Activated CD8-positive, alpha-beta T cell treated with anti-CD3 and anti-CD28 coated beads for 36 hours (primary cell): Measurements from ENCODE around the gene CWC22. TPM values are rescaled to one million over a fixed set of nuclear protein-coding genes. Genes with fewer than 3 reads are reported as not detected.

ENCODE experiments used
- ATAC-seq: fragments of 200-7000 bp; cut with Tn5 transposase; one replicate; pipeline ENCODE4 v1.10.0; 2021; ENCODE audit warnings: mild to moderate bottlenecking, moderate library complexity
- CTCF ChIA-PET: fragments of 350-600 bp; sonication (Branson Sonifier 250); formaldehyde crosslinking; loops from one replicate; lab custom pipeline; 2021; ENCODE audit warnings: antibody characterized with exemption; lab: Charles Lee
- POLR2A ChIA-PET: fragments of 350-600 bp; sonication (Branson Sonifier 250); formaldehyde crosslinking; loops from one replicate; lab custom pipeline; 2021; ENCODE audit warnings: antibody characterized with exemption; lab: Charles Lee
- DNase-seq: peaks from one replicate; pipeline ENCODE4 v3.0.0-alpha.2; 2020
- H3K27ac Mint-ChIP-seq: one replicate; pipeline ENCODE4 v1.8.0; 2021; ENCODE audit warnings: mild to moderate bottlenecking, mixed read lengths
- H3K27me3 Mint-ChIP-seq: one replicate; pipeline ENCODE4 v1.8.0; 2021; ENCODE audit warnings: mixed read lengths
- H3K36me3 Mint-ChIP-seq: one replicate; pipeline ENCODE4 v1.8.0; 2021; ENCODE audit warnings: low read depth, mixed read lengths
- H3K4me1 Mint-ChIP-seq: one replicate; pipeline ENCODE4 v1.8.0; 2021; ENCODE audit warnings: low read depth, mixed read lengths
- H3K4me3 Mint-ChIP-seq: one replicate; pipeline ENCODE4 v1.8.0; 2021; ENCODE audit warnings: mild to moderate bottlenecking, moderate library complexity, mixed read lengths
- H3K9me3 Mint-ChIP-seq: one replicate; pipeline ENCODE4 v1.8.0; 2021; ENCODE audit warnings: mixed read lengths
- intact Hi-C: fragments of 100-400 bp; cut with micrococcal nuclease; formaldehyde crosslinking; loops from one replicate; pipeline ENCODE4 v1.10.0; 2022
- total RNA-seq, 2 experiments: library from RNA; stranded (reverse); gene quantifications; one replicate each; pipeline ENCODE4 v1.2.3, GENCODE V29; 2021
- TF ChIP-seq, protein P1 (sequence below): fragments of 200-600 bp; IDR thresholded peaks from one replicate; pipeline ENCODE4 v1.8.0; 2022; ENCODE audit warnings: antibody characterized with exemption, mild to moderate bottlenecking

CWC22 gene
- total RNA-seq, 2 experiments from 2014 or later, result 23.4 to 23.9 TPM

DNA sequence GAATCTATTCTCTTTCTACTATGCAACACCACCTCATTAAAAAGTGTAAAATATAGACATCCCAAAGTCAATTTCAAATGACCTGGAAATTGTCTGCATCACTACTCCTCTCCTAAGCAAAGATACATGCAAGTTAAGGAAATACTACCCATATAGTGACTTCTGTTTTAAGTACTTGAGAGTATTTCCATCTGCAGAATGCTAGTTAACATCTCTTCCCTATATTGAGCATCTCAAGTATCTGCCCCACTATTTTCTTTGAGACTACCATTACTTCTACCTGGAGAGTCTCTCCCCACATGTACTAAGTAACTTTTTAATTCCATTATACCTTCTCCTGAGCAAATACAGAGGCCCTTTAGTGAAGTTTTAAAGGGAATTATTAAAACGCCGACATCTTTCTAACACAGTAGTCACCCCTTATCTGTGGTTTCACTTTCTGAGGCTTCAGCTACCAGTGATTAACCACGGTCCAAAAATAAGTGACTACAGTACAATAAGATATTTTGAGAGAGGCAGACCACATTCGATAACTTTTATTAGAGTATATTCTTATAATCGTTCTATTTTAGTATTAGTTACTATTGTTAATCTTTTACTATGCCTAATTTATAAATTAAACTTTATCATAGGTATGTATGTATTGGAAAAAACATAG, 21.8 kb downstream of the CWC22 start:
- ChIA-PET CTCF (no interaction called here), POLR2A (no interaction called here)
- ATAC-seq (no peak), DNase-seq (no peak)
- no peaks in the 10 kb centered on the region for H3K9me3 Mint-ChIP-seq
- intact Hi-C loops, result no loop called here
- no peaks in the 10 kb centered on the region for H3K27me3 Mint-ChIP-seq
- TF ChIP-seq, protein P1, sequence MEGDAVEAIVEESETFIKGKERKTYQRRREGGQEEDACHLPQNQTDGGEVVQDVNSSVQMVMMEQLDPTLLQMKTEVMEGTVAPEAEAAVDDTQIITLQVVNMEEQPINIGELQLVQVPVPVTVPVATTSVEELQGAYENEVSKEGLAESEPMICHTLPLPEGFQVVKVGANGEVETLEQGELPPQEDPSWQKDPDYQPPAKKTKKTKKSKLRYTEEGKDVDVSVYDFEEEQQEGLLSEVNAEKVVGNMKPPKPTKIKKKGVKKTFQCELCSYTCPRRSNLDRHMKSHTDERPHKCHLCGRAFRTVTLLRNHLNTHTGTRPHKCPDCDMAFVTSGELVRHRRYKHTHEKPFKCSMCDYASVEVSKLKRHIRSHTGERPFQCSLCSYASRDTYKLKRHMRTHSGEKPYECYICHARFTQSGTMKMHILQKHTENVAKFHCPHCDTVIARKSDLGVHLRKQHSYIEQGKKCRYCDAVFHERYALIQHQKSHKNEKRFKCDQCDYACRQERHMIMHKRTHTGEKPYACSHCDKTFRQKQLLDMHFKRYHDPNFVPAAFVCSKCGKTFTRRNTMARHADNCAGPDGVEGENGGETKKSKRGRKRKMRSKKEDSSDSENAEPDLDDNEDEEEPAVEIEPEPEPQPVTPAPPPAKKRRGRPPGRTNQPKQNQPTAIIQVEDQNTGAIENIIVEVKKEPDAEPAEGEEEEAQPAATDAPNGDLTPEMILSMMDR, result no peak
- peaks cover 58% of the 10 kb centered on the region for H3K36me3 Mint-ChIP-seq
- no peak overlapping the region for H3K4me3 Mint-ChIP-seq
- H3K27ac Mint-ChIP-seq, result no peak overlapping the region
- H3K4me1 Mint-ChIP-seq, result peaks cover 5% of the 10 kb centered on the region

DNA sequence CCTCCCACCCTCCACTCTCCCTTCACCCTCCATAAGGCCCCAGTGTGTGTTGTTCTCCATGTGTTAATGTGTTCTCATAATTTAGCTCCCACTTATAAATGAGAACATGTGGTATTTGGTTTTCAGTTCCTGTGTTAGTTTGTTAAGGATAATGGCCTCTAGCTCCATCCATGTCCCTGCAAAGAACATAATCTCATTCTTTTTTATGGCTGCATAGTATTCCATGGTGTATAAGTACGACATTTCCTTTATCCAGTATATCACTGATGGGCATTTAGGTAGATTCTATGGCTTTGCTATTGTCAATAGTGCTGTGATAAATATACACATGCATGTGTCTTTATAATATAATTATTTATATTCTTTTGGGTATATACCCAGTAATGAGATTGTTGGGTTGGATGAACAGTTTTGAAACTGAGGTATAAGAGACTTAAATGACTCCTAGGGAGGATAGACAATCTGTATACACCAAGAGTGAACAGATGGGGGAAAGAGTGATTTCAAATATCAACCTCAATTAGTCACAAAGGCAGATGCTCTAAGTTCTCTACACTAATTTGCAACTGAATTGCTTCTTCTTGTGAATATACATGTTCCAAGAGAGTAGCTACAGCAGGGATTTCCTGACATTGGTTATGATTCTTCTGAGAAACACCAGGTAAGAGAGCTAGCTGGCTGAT, 23.7 kb downstream of the CWC22 start:
- Mint-ChIP-seq H3K9me3 (no peaks in the 10 kb centered on the region), H3K27me3 (no peaks in the 10 kb centered on the region), H3K27ac (no peak overlapping the region), H3K36me3 (peaks cover 62% of the 10 kb centered on the region), H3K4me1 (peaks cover 3% of the 10 kb centered on the region), H3K4me3 (no peak overlapping the region)
- POLR2A ChIA-PET, result no interaction called here
- intact Hi-C loops, result no loop called here
- CTCF ChIA-PET, result interaction anchor here (0.6 to 0.8 kb wide), 2 partner anchors 13 to 463 kb away, joined by 3 to 4 read pairs; no protein-coding TSS in a partner anchor
- ATAC-seq (no peak), DNase-seq (no peak)
- TF ChIP-seq, protein P1, result no peak

GRCh38 chr2:179981085-179981484, 26.0 kb downstream of the CWC22 start:
- peaks cover 3% of the 10 kb centered on the region for H3K4me1 Mint-ChIP-seq
- H3K27me3 Mint-ChIP-seq, result no peaks in the 10 kb centered on the region
- H3K27ac Mint-ChIP-seq, result no peak overlapping the region
- no peak overlapping the region for H3K4me3 Mint-ChIP-seq
- H3K9me3 Mint-ChIP-seq, result no peaks in the 10 kb centered on the region
- TF ChIP-seq, protein P1, result no peak
- POLR2A ChIA-PET, result no interaction called here
- ATAC-seq, result no peak
- H3K36me3 Mint-ChIP-seq, result peaks cover 62% of the 10 kb centered on the region
- DNase-seq, result no peak
- intact Hi-C loops, result no loop called here
- CTCF ChIA-PET, result no interaction called here

DNA sequence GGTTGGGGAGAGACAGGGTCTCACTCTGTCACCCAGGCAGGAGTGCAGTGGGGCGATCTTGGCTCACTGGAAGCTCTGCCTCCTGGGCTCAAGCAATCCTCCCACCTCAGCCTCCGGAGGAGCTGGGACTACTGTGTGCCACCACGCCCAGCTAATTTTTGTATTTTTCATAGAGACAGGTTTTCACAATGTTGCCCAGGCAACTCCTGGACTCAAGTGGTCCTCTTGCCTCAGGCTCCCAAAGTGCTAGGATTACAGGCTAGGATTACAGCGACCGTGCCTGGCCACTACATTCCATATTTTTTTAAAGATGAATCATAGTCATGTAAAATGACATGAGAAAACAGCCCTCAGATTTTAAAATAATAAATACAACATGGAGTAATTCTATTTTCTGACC, 32.3 kb downstream of the CWC22 start:
- Mint-ChIP-seq H3K27ac (no peak overlapping the region), H3K4me3 (no peak overlapping the region), H3K36me3 (peaks cover 39% of the 10 kb centered on the region), H3K27me3 (no peaks in the 10 kb centered on the region), H3K9me3 (no peaks in the 10 kb centered on the region), H3K4me1 (no peaks in the 10 kb centered on the region)
- ChIA-PET CTCF (interaction anchor here (1.0 kb wide), 1 partner anchor 36 kb away, joined by 3 read pairs; no protein-coding TSS in a partner anchor), POLR2A (no interaction called here)
- TF ChIP-seq, protein P1, result no peak
- DNase-seq, result no peak
- ATAC-seq, result no peak
- intact Hi-C loops, result no loop called here

DNA sequence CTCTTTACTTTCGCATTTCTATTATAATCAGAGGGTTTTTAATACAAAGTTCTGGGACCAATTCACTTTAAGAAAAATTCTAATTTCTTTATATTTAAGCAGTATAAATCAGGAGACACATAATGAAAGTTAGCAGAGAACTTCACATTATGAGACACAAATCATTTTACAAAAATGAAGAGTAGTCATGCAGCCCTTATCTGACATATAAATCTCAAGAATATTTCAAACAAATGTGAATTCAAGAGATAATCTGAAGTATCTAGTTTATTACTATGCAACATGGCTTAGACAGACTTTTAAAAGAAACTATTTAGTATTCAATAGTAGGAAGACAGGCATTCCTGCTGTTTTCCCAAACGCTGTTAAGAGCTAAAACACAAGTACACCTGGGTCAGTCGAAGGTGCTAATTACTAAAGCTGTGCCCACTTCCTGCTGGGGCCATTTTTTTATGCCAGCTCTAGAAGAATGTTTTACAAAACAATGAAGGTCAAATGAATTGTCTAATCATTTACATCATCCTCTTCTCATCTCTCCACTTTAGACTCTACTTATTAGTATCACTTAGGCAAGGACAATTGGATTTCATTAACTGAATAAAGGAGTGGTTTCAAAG, 40.2 kb downstream of the CWC22 start:
- H3K4me3 Mint-ChIP-seq, result no peak overlapping the region
- intact Hi-C loops, result no loop called here
- no peaks in the 10 kb centered on the region for H3K27me3 Mint-ChIP-seq
- TF ChIP-seq, protein P1, result no peak
- no peaks in the 10 kb centered on the region for H3K9me3 Mint-ChIP-seq
- H3K4me1 Mint-ChIP-seq, result peaks cover 9% of the 10 kb centered on the region
- CTCF ChIA-PET, result no interaction called here
- H3K36me3 Mint-ChIP-seq, result peaks cover 35% of the 10 kb centered on the region
- POLR2A ChIA-PET, result no interaction called here
- DNase-seq (no peak), ATAC-seq (no peak)
- peak overlapping the region; percentile 34 for H3K27ac Mint-ChIP-seq
